DOHH2 (cell line): ENCODE measurements around the gene LY6G5B.
A peak's percentile ranks its signal among the peaks of the same experiment; 100 is the strongest.

Source experiments
- H3F3A ChIP-seq: fragments of 200-600 bp; sonication (generic), shearing (Covaris generic); 2 replicates; pipeline ENCODE4 v1.6.0; 2016; ENCODE audit warnings: antibody characterized with exemption, mild to moderate bottlenecking; ENCODE audit not compliant: control insufficient read depth, insufficient read depth
- H3K27ac ChIP-seq: fragments of 200-600 bp; sonication (generic); 2 replicates; pipeline ENCODE4 v1.5.1; 2014; ENCODE audit warnings: low read depth, mild to moderate bottlenecking, low read length, moderate library complexity
- H3K27me3 ChIP-seq: fragments of 200-600 bp; sonication (generic); 2 replicates; pipeline ENCODE4 v1.6.1; 2014; ENCODE audit warnings: mild to moderate bottlenecking, low read length, mixed read lengths; ENCODE audit not compliant: control insufficient read depth
- H3K36me3 ChIP-seq: fragments of 200-600 bp; sonication (generic); 2 replicates; pipeline ENCODE4 v1.6.1; 2014; ENCODE audit warnings: mild to moderate bottlenecking, low read length, moderate library complexity, mixed read lengths; ENCODE audit not compliant: control insufficient read depth
- H3K4me1 ChIP-seq: fragments of 200-600 bp; sonication (generic); 2 replicates; pipeline ENCODE4 v1.6.1; 2014; ENCODE audit warnings: mild to moderate bottlenecking, low read length, mixed read lengths; ENCODE audit not compliant: control insufficient read depth
- H3K4me2 ChIP-seq: fragments of 200-600 bp; sonication (generic); 2 replicates; pipeline ENCODE4 v1.6.0; 2014; ENCODE audit warnings: mild to moderate bottlenecking, low read length, moderate library complexity
- H3K4me3 ChIP-seq: fragments of 200-600 bp; sonication (generic); 2 replicates; pipeline ENCODE4 v1.5.1; 2014; ENCODE audit warnings: mild to moderate bottlenecking, low read length, mixed read lengths
- H3K79me2 ChIP-seq: fragments of 200-600 bp; sonication (generic); 2 replicates; pipeline ENCODE4 v1.6.1; 2014; ENCODE audit warnings: mild to moderate bottlenecking, low read length, mixed read lengths; ENCODE audit not compliant: control insufficient read depth
- H3K9me2 ChIP-seq: fragments of 200-600 bp; sonication (generic); replicated peaks from 2 replicates; pipeline ENCODE4 v1.6.1; 2014; ENCODE audit warnings: mild to moderate bottlenecking, low read length, mixed read lengths; ENCODE audit not compliant: control insufficient read depth
- H3K9me3 ChIP-seq: fragments of 200-600 bp; sonication (generic); 2 replicates; pipeline ENCODE4 v1.6.1; 2014; ENCODE audit warnings: antibody characterized with exemption, low read length, mixed read lengths; ENCODE audit not compliant: control insufficient read depth, insufficient read depth
- H4K20me1 ChIP-seq: fragments of 200-600 bp; sonication (generic); 2 replicates; pipeline ENCODE4 v1.6.0; 2014; ENCODE audit warnings: low read depth, mild to moderate bottlenecking, antibody characterized with exemption, low read length, moderate library complexity; ENCODE audit not compliant: control insufficient read depth, insufficient read depth
- CTCF ChIP-seq: fragments of 200-600 bp; sonication (generic); IDR thresholded peaks from one replicate; pipeline ENCODE4 v1.5.1; 2014; ENCODE audit warnings: antibody characterized with exemption, mild to moderate bottlenecking, low read depth, low read length; ENCODE audit not compliant: poor library complexity, severe bottlenecking
- EZH2phosphoT487 ChIP-seq: fragments of 200-600 bp; sonication (generic); IDR thresholded peaks from 2 replicates; pipeline ENCODE4 v1.6.1; 2017; ENCODE audit warnings: borderline replicate concordance, mild to moderate bottlenecking, antibody characterized with exemption, low read length, moderate library complexity, mixed read lengths

The LY6G5B gene

GRCh38 chr6:31621991-31622390 is 47.8 kb upstream of the LY6G5B start:
- no peaks in the 10 kb centered on the region for H3K9me3 ChIP-seq
- H4K20me1 ChIP-seq: peaks cover 14% of the 10 kb centered on the region
- no peaks in the 10 kb centered on the region for H3K9me2 ChIP-seq
- peaks cover 22% of the 10 kb centered on the region for H3K4me1 ChIP-seq
- no peak for TF ChIP-seq EZH2phosphoT487
- no peak for TF ChIP-seq CTCF
- no peaks in the 10 kb centered on the region for H3K27me3 ChIP-seq
- H3K4me3 ChIP-seq: peak overlapping the region; percentile 93
- H3F3A ChIP-seq: peaks cover 11% of the 10 kb centered on the region
- peak overlapping the region; percentile 90 for H3K4me2 ChIP-seq
- peaks cover 58% of the 10 kb centered on the region for H3K79me2 ChIP-seq
- peaks cover 63% of the 10 kb centered on the region for H3K36me3 ChIP-seq
- peak overlapping the region; percentile 78; the same call in 1 of the 2 replicates for H3K27ac ChIP-seq

- H3K27me3 ChIP-seq: no peaks in the 10 kb centered on the region
- peaks cover 70% of the 10 kb centered on the region for H3K36me3 ChIP-seq
- peak overlapping the region; percentile 93 for H3K4me3 ChIP-seq
- H3F3A ChIP-seq: peaks cover 8% of the 10 kb centered on the region
- H3K27ac ChIP-seq: no peak overlapping the region
- peaks cover 20% of the 10 kb centered on the region for H3K4me1 ChIP-seq
- no peaks in the 10 kb centered on the region for H3K9me3 ChIP-seq
- TF ChIP-seq CTCF (no peak), EZH2phosphoT487 (no peak)
- H3K79me2 ChIP-seq: peaks cover 64% of the 10 kb centered on the region
- no peaks in the 10 kb centered on the region for H3K9me2 ChIP-seq
- H4K20me1 ChIP-seq: peaks cover 14% of the 10 kb centered on the region
- peak overlapping the region; percentile 90 for H3K4me2 ChIP-seq
Measured at GRCh38 chr6:31622684-31623091, 47.1 kb upstream of the LY6G5B start.

DNA sequence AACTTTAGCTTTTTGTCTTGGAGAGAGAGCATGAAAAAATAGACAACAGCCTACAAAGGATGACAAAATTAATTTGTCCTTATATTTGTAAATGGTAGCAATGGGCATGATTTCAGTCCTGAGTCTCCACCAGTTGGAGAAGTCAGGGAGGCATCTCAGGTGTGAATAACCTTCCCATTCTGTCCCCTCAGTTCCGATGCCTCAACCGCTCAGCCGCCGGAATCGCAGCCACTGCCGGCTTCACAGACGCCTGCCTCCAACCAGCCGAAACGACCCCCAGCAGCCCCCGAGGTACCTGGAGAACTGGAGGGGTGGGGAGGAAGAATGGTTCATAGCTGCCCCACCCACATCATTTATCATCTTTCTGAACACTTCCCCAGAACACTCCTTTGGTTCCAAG is 45.7 kb upstream of the LY6G5B start:
- Histone ChIP-seq H3K4me1 (peaks cover 20% of the 10 kb centered on the region), H3K27me3 (no peaks in the 10 kb centered on the region), H3F3A (peaks cover 4% of the 10 kb centered on the region), H3K79me2 (peaks cover 75% of the 10 kb centered on the region), H3K4me3 (no peak overlapping the region), H3K4me2 (no peak overlapping the region), H3K27ac (no peak overlapping the region), H3K36me3 (peaks cover 84% of the 10 kb centered on the region), H3K9me2 (no peaks in the 10 kb centered on the region), H4K20me1 (peaks cover 14% of the 10 kb centered on the region), H3K9me3 (no peaks in the 10 kb centered on the region)
- TF ChIP-seq CTCF (no peak), EZH2phosphoT487 (no peak)

- Histone ChIP-seq H3K4me1 (peaks cover 10% of the 10 kb centered on the region), H3K27ac (no peak overlapping the region), H3K36me3 (peaks cover 100% of the 10 kb centered on the region), H3K79me2 (peaks cover 69% of the 10 kb centered on the region), H3K27me3 (no peaks in the 10 kb centered on the region), H3K4me2 (no peak overlapping the region), H3F3A (no peaks in the 10 kb centered on the region), H4K20me1 (peaks cover 10% of the 10 kb centered on the region), H3K9me3 (no peaks in the 10 kb centered on the region), H3K9me2 (no peaks in the 10 kb centered on the region), H3K4me3 (no peak overlapping the region)
- TF ChIP-seq CTCF (no peak), EZH2phosphoT487 (no peak)
Measured at GRCh38 chr6:31626952-31627351, 42.8 kb upstream of the LY6G5B start.
